ENCODE measurements around the gene GADD45A. TPM values are rescaled to one million over a fixed set of nuclear protein-coding genes. Genes with fewer than 3 reads are reported as not detected.

GADD45A gene
- polyA plus RNA-seq, 2 of the 4 experiments (the other 2 are of a cell fraction): 36.0 to 44.7 TPM

DNA sequence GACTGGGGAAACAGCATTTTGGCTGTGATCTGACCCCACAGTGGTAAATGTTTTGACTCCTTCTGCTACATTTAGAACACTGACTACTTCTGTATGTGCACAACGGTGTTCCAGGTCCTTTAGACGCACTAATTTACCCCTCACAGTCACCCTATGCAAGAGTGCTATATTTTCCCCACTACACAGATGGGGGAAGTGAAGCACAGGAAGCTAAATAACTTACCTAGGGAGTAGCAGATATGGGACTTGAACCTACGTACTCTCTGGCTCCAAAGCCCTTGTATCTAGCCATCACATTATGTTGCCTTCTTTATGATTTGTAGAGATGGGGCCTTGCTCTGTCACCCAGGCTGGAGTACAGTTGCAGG is 49.3 kb downstream of the GADD45A start:
- Histone ChIP-seq H3K4me2 (no peak overlapping the region), H3K4me3 (no peak overlapping the region), H3K4me1 (peaks cover 35% of the 10 kb centered on the region), H3K27ac (peak overlapping the region; percentile 31 to 76; a peak in 1 of 6 replicates), H3K9me3 (no peaks in the 10 kb centered on the region)
- ATAC-seq (no peak), FAIRE-seq (no peak), DNase-seq (ENCODE audit: low read depth in 1 of 2, low spot score in 1 of 2) (no peak)
- WGBS (ENCODE audit: missing lambda C conversion rate): 95% methylated on average over 3 of the region's 3 CpGs
- no peak for TF ChIP-seq SREBF2 (IDR thresholded peaks at IDR 0.05)
- TF ChIP-seq ZSCAN20 (CRISPR knock-in tag; IDR thresholded peaks at IDR 0.05): no peak
- no peak for TF ChIP-seq RCOR1 (IDR thresholded peaks at IDR 0.05; ENCODE audit: low read depth, low read length)
- TF ChIP-seq, protein P1, sequence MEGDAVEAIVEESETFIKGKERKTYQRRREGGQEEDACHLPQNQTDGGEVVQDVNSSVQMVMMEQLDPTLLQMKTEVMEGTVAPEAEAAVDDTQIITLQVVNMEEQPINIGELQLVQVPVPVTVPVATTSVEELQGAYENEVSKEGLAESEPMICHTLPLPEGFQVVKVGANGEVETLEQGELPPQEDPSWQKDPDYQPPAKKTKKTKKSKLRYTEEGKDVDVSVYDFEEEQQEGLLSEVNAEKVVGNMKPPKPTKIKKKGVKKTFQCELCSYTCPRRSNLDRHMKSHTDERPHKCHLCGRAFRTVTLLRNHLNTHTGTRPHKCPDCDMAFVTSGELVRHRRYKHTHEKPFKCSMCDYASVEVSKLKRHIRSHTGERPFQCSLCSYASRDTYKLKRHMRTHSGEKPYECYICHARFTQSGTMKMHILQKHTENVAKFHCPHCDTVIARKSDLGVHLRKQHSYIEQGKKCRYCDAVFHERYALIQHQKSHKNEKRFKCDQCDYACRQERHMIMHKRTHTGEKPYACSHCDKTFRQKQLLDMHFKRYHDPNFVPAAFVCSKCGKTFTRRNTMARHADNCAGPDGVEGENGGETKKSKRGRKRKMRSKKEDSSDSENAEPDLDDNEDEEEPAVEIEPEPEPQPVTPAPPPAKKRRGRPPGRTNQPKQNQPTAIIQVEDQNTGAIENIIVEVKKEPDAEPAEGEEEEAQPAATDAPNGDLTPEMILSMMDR (IDR thresholded peaks at IDR 0.05): no peak
- TF ChIP-seq, protein P2, sequence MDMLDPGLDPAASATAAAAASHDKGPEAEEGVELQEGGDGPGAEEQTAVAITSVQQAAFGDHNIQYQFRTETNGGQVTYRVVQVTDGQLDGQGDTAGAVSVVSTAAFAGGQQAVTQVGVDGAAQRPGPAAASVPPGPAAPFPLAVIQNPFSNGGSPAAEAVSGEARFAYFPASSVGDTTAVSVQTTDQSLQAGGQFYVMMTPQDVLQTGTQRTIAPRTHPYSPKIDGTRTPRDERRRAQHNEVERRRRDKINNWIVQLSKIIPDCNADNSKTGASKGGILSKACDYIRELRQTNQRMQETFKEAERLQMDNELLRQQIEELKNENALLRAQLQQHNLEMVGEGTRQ (IDR thresholded peaks at IDR 0.05): no peak
- TF ChIP-seq, protein P3, sequence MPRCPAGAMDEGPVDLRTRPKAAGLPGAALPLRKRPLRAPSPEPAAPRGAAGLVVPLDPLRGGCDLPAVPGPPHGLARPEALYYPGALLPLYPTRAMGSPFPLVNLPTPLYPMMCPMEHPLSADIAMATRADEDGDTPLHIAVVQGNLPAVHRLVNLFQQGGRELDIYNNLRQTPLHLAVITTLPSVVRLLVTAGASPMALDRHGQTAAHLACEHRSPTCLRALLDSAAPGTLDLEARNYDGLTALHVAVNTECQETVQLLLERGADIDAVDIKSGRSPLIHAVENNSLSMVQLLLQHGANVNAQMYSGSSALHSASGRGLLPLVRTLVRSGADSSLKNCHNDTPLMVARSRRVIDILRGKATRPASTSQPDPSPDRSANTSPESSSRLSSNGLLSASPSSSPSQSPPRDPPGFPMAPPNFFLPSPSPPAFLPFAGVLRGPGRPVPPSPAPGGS (IDR thresholded peaks at IDR 0.05): no peak
- TF ChIP-seq, protein P4, sequence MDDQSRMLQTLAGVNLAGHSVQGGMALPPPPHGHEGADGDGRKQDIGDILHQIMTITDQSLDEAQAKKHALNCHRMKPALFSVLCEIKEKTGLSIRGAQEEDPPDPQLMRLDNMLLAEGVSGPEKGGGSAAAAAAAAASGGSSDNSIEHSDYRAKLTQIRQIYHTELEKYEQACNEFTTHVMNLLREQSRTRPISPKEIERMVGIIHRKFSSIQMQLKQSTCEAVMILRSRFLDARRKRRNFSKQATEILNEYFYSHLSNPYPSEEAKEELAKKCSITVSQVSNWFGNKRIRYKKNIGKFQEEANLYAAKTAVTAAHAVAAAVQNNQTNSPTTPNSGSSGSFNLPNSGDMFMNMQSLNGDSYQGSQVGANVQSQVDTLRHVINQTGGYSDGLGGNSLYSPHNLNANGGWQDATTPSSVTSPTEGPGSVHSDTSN (IDR thresholded peaks at IDR 0.05): no peak
- TF ChIP-seq, protein P5, sequence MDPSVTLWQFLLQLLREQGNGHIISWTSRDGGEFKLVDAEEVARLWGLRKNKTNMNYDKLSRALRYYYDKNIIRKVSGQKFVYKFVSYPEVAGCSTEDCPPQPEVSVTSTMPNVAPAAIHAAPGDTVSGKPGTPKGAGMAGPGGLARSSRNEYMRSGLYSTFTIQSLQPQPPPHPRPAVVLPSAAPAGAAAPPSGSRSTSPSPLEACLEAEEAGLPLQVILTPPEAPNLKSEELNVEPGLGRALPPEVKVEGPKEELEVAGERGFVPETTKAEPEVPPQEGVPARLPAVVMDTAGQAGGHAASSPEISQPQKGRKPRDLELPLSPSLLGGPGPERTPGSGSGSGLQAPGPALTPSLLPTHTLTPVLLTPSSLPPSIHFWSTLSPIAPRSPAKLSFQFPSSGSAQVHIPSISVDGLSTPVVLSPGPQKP (IDR thresholded peaks at IDR 0.05; ENCODE audit: low read depth, low read length): no peak
- TF ChIP-seq GATA3 (IDR thresholded peaks at IDR 0.05; ENCODE audit: borderline replicate concordance): no peak
- TF ChIP-seq, protein P6, sequence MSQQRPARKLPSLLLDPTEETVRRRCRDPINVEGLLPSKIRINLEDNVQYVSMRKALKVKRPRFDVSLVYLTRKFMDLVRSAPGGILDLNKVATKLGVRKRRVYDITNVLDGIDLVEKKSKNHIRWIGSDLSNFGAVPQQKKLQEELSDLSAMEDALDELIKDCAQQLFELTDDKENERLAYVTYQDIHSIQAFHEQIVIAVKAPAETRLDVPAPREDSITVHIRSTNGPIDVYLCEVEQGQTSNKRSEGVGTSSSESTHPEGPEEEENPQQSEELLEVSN (IDR thresholded peaks at IDR 0.05; ENCODE audit: borderline replicate concordance, low read depth): no peak
- no peak for TF ChIP-seq ZFP36 (IDR thresholded peaks at IDR 0.05; ENCODE audit: borderline replicate concordance, partially characterized antibody)
- TF ChIP-seq, protein P7, sequence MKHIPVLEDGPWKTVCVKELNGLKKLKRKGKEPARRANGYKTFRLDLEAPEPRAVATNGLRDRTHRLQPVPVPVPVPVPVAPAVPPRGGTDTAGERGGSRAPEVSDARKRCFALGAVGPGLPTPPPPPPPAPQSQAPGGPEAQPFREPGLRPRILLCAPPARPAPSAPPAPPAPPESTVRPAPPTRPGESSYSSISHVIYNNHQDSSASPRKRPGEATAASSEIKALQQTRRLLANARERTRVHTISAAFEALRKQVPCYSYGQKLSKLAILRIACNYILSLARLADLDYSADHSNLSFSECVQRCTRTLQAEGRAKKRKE (CRISPR knock-in tag; IDR thresholded peaks at IDR 0.05; ENCODE audit: low read depth): no peak
- TF ChIP-seq EP300 (IDR thresholded peaks at IDR 0.05): no peak
- ChIA-PET CTCF (no interaction called here), POLR2A (no interaction called here)

DNA sequence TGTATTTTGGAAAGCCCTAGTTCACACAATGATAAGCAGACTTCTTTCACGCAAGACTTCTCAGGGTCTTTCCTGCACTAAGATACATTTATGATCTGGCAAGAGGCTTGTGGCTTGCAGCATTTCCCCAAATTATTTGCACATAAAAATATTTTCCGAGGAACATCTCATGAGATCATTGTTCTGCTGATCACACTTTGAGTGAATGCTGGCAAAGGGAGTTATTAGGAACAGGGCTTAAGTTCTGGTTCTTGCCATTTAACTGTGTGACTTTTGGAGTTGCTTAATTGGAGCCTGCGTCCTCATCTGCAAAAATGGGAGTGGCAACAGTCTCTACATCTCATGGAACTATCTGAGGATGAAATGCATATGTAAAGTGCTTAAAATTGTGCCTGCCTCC is 50.2 kb downstream of the GADD45A start:
- WGBS (ENCODE audit: missing lambda C conversion rate): 91% methylated on average over 3 of the region's 3 CpGs
- DNase-seq (ENCODE audit: low read depth in 1 of 2, low spot score in 1 of 2): no peak
- no peak for ATAC-seq
- ChIA-PET CTCF (no interaction called here), POLR2A (no interaction called here)
- Histone ChIP-seq H3K4me2 (no peak overlapping the region; the same call in 1 of the 3 replicates), H3K9me3 (no peaks in the 10 kb centered on the region), H3K4me3 (no peak overlapping the region), H3K27ac (peak overlapping the region; percentile 27 to 76; a peak in 1 of 6 replicates), H3K4me1 (peaks cover 37% of the 10 kb centered on the region)
- no peak for TF ChIP-seq PHF8 (IDR thresholded peaks at IDR 0.05; ENCODE audit: borderline replicate concordance, low read depth)
- TF ChIP-seq RCOR1 (IDR thresholded peaks at IDR 0.05; ENCODE audit: low read depth, low read length): no peak
- TF ChIP-seq POLR2AphosphoS2 (conservative IDR thresholded peaks at IDR 0.05; ENCODE audit: low read length): no peak
- TF ChIP-seq MAFK (IDR thresholded peaks at IDR 0.05; ENCODE audit: partially characterized antibody): no peak
- TF ChIP-seq GATA3 (IDR thresholded peaks at IDR 0.05; ENCODE audit: borderline replicate concordance): no peak
- no peak for TF ChIP-seq RNF2 (IDR thresholded peaks at IDR 0.05; ENCODE audit: borderline replicate concordance, low read depth)
- TF ChIP-seq, protein P5 (IDR thresholded peaks at IDR 0.05; ENCODE audit: low read depth, low read length): no peak
- TF ChIP-seq CHD2 (IDR thresholded peaks at IDR 0.05; ENCODE audit: low read length, partially characterized antibody): no peak
- TF ChIP-seq, protein P1 (IDR thresholded peaks at IDR 0.05): no peak
- TF ChIP-seq POLR2A (IDR thresholded peaks at IDR 0.05; ENCODE audit: low read length): no peak
- TF ChIP-seq SREBF2 (IDR thresholded peaks at IDR 0.05): no peak
- TF ChIP-seq MYC (IDR thresholded peaks at IDR 0.05; ENCODE audit: borderline replicate concordance, low read length): no peak
- TF ChIP-seq EHMT2 (IDR thresholded peaks at IDR 0.05; ENCODE audit: low read depth): no peak
- no peak for TF ChIP-seq HEYL (CRISPR knock-in tag; IDR thresholded peaks at IDR 0.05)
- TF ChIP-seq, protein P8, sequence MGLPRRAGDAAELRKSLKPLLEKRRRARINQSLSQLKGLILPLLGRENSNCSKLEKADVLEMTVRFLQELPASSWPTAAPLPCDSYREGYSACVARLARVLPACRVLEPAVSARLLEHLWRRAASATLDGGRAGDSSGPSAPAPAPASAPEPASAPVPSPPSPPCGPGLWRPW (IDR thresholded peaks at IDR 0.05): no peak
- no peak for FAIRE-seq

All from A549 (cell line).